Astrocyte of the cerebellum (primary cell): ENCODE measurements around the gene SLC6A1.

Source experiments
- DNase-seq: peaks from one replicate; pipeline ENCODE4 v3.0.0-alpha.2; 2011; ENCODE audit warnings: low read depth
- H3K4me3 ChIP-seq: 2 replicates; pipeline ENCODE4 v1.5.1; 2011; ENCODE audit warnings: mild to moderate bottlenecking, low read depth, low read length, moderate library complexity
- in situ Hi-C: cut with HindIII; loops from 2 replicates; pipeline ENCODE4 v1.10.0; 2017; ENCODE audit warnings: low sequenced_read_pairs
- TF ChIP-seq, protein P1 (sequence below): IDR thresholded peaks from 2 replicates; pipeline ENCODE4 v1.5.1; 2012; ENCODE audit warnings: low read length, low read depth, moderate library complexity, mild to moderate bottlenecking; ENCODE audit errors: missing control alignments

Gene SLC6A1

DNA sequence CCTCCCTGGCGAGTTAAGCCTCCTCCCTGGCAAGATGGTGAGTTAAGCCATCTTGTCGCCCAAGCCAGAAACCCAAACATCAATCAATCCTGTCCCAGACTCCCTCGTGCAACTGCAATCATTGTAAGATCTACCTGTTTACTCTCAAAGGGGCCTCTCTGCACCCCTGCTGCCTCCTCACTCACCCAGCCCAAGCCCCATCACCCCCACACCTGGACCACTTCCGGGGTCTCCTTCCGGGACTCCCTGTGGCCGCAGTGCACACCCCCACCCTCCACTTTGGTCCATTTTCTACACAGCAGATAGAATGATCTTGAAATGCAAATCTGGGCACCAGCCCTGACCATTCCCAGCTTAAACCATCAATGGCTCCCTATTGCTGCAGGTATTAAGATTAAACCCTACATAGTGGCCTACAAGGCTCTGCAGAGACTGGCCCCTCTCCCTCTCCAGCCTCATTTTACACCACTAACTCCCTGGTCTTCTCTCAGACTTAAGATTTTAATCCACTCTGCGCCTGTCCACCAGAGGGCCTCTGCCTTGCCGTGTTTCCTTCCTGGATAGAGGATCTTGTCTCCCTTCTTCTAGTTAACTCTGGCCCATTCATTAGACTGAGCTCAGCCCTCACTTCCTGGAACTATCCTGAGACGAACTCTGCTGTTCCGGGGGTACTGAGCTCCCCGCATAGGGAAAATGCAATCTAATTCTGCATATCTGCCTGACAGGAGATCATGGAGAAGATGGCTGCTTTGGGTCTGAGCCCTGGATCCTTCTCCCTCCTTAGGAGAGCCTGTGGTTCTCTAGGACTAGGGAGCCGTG is 41.9 kb upstream of the SLC6A1 start:
- TF ChIP-seq, protein P1, sequence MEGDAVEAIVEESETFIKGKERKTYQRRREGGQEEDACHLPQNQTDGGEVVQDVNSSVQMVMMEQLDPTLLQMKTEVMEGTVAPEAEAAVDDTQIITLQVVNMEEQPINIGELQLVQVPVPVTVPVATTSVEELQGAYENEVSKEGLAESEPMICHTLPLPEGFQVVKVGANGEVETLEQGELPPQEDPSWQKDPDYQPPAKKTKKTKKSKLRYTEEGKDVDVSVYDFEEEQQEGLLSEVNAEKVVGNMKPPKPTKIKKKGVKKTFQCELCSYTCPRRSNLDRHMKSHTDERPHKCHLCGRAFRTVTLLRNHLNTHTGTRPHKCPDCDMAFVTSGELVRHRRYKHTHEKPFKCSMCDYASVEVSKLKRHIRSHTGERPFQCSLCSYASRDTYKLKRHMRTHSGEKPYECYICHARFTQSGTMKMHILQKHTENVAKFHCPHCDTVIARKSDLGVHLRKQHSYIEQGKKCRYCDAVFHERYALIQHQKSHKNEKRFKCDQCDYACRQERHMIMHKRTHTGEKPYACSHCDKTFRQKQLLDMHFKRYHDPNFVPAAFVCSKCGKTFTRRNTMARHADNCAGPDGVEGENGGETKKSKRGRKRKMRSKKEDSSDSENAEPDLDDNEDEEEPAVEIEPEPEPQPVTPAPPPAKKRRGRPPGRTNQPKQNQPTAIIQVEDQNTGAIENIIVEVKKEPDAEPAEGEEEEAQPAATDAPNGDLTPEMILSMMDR, result peak; percentile 79
- no peak for DNase-seq
- in situ Hi-C loops, result no loop called here
- no peak overlapping the region for H3K4me3 ChIP-seq

DNA sequence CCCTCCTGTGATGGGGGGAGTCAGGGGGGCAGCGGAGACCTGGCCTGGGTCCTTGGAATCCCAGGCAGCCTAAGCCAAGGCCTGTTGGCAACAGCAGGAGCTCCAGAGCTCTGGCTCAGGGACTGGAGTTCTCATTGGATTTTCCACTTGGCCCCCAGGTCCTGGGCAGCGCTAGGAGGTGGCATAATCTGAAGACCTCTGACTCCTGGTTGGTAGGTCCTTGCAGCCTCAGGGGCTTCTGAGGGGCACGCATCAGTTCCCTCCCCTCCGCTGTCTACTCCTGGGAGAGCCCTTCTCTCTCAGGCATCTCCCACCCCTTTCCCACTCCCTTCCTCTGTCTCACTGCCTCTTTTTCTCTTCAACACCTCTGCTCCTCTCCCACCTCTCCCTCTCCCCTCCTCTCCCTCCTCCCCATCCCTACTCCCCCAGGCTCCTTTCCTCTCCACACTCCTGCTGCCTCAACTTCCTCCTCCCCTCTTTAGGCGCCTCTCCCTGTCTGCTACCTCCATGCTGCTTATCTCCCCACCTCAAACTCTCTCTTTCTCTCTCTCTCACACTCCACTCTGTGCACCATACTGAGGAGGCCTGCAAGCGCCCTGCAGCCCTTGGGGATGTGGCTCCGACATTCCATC is 41.1 kb upstream of the SLC6A1 start:
- in situ Hi-C loops, result no loop called here
- TF ChIP-seq, protein P1, result no peak
- DNase-seq, result no peak
- H3K4me3 ChIP-seq, result no peak overlapping the region

DNA sequence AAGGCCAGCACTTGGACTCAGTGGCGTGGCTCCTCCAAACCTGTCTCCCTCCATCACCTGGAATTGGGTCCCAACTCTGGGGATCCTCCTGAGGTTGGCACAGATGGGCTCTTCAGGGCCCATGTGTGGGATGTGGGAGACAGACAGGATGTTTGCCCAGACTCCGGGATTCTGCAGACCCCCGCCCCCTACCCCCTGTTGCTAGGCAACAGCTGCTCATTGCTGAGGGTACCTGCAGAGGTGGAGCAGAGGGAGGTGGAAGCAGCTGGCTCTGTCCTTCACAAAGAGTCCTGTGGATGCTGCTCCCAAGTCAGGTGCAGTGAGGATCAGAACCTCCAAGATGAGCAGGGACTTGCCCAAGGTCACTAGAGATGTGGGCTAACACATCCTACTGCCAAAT is 40.0 kb upstream of the SLC6A1 start:
- TF ChIP-seq, protein P1, result no peak
- in situ Hi-C loops, result no loop called here

DNA sequence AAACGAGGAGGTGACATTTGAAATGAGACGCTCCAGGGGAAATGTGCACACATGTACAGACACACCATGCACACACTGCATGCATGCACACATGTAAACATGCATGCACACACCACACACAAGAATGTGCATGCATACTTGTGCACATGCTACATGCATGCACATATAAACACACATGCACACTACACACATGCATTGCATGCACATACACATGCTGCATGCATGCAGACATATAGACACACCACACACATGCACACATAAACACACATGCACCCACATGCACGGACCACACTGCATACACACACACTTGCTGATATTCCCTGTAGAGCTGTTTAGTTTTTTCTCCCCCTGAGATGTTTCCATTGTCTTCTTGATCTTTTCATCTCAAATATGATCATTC is 37.8 kb upstream of the SLC6A1 start:
- TF ChIP-seq, protein P1, result no peak
- no peak overlapping the region for H3K4me3 ChIP-seq
- in situ Hi-C loops, result loop anchor here (5.0 kb wide), 1 partner anchor 47 kb away; no protein-coding TSS in a partner anchor
- DNase-seq, result no peak

More for the DNA sequence above, 40.0 kb upstream of the SLC6A1 start:
- H3K4me3 ChIP-seq, result no peak overlapping the region
- DNase-seq, result no peak

DNA sequence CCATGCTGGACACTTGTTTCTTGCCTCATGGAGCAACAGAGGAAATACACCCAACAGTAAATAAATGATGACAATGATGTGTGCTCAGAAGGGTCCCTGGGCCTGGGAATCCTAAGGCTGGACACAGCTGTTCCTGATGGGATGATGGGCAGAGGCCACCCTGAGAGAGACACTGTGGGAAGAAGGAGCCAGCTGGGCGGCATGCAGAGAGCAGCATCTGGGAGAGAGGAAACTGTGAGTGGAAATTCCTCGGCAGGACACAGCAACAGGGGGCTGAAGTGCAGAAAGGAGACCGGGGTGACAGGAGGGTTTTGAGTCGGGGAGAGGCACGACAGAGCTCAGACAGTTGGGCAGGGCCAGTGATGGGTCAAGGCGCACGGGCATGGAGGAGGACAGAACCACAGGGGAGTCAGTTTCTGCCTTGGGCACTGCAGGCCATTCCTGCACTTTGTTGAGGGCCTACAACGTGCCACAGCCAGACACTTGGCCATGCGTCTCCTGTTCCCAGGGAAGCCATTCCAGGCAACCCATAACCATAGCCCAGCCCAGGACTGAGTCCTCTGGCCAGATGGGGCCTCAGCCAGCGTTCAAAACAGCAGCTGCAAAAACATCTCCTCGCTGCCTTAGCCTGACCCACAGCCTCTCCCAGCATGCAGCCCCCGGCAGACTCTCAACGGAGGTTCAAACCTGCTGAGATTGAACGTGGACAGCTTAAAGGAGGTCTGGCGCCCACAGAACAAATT is 36.7 kb upstream of the SLC6A1 start:
- in situ Hi-C loops, result loop anchor here (5.0 kb wide), 1 partner anchor 49 kb away; no protein-coding TSS in a partner anchor
- H3K4me3 ChIP-seq, result no peak overlapping the region
- TF ChIP-seq, protein P1, result no peak
- peak; percentile 37 for DNase-seq

DNA sequence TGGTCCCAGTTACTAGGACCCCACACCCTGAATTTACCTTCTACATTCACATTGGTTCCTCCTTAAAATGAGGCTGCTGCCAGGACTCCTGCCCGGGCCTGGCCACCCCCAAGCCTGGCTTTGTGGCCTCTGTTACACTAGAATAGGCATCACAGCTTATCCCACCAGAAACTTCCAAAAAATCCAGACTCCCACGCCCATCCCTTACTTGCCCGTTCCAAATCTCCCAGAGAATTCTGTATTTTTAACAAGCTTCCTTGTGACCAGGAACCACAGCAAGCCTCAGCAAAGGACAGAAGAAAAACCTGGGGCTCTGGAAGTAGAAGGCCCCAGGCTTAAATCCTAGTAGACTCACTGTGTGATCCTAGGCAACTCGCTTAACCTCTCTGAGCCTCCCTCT is 36.0 kb upstream of the SLC6A1 start:
- in situ Hi-C loops, result loop anchor here (5.0 kb wide), 1 partner anchor 49 kb away; no protein-coding TSS in a partner anchor
- no peak overlapping the region for H3K4me3 ChIP-seq
- no peak for DNase-seq
- TF ChIP-seq, protein P1, result no peak
